HG03558 (cell line): Measurements from ENCODE around the gene TNKS1BP1.
"Not testable (repeated sequence)": the region's sequence is repeated elsewhere in the genome, so short reads cannot be mapped to it uniquely, and the experiment has no call there.

Experiments used
- ATAC-seq: cut with Tn5 transposase; IDR thresholded peaks from one replicate; pipeline ENCODE4 v1.9.1; 2021; ENCODE audit warnings: moderate number of reproducible peaks; ENCODE audit not compliant: unreplicated experiment; ENCODE audit errors: extremely low read depth

The TNKS1BP1 gene

DNA sequence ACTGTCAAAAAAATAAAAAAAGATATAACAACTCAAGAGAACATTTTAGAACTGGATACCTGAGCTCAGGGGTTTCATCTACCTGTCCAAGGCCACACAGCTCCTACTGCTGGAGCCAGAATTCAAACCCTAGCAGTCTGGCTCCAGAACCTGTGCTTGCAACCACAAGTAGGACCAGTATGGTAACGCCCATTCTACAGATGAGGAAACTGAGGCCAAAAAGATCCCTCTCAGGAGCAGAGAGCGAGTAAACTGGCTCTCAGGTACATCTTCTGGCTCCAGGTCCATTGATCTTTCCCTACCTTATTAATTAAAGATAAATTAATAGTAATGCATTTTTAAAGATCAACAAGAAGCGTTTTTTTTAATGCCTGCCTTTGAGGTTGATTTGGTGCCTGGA, 32.6 kb upstream of the TNKS1BP1 start:
- no peak for ATAC-seq

DNA sequence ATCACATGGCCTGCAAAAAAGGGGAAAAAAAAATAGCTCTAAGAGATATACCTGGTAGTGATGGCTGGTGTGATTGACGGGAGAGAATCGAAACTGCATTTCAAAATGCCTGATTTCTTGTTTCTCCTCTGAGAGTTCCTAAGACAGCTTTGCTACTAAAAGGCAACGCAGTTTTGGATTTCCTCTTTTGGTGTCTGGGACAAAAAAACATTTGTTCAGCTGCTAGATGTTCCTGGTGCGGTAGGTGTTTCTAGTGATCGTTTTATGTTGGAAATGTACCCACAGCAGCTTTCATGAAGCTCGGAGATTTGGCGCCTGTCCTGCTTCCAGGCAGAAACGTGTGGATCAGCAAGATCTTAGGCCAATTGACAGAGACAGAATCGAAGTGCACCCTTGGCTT, 31.5 kb upstream of the TNKS1BP1 start:
- ATAC-seq: no peak

DNA sequence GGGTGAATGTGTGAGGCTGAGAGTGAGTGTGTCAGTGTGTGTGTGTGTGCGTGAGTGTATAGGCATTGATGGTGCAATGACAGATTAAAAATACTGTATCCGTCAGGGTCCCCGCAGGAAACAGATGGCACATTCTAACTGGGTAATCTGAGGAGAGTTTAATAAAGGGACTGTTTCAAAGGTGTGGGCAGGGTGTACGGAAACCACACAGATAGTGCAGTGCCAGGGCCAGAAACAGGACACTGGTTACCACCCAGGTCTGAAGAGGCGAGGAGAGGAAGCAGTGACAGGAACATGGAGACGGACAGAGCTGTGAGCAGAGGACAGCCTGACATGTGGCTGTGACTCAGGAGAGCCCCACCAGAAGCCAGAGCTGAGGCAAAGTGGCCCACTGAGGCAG, 29.9 kb upstream of the TNKS1BP1 start:
- ATAC-seq: no peak

DNA sequence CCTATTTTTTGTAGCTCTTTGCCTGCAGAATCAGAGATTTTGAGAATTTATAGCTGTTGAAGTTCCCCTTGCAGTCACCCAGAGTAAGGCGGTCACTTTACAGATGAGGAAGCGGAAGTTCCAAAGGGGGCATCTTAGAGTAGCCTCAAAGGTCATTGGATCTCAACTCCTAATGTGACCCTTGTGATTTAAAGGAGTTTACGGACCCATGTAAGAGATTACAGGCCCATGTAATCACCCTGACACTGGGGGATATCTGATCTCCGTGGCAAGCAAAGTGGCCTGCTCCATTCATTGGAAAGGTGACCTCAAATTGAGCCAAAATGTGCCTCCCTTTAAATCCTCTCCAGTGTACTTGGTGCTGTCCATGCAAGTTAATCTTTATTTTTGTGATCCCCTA, 29.1 kb upstream of the TNKS1BP1 start:
- no peak for ATAC-seq

DNA sequence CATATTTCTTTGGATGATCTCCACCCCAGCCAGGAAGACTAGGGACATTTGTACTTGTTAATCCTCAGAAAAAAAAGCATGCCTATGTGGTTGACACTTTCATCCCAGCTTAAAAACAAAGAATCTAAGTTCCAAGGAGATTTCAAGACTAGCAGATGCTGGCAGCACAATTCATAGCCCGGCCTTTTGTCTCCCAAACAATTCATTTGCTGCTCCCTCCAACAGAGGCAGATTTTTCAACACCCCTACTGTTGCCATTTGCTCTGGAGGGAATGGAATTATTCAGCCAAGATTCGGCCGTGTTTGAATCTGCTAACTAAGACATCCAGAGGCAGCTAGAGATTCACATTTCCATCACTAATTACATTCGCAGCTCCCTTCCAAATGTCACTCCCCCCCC, 28.7 kb upstream of the TNKS1BP1 start:
- ATAC-seq: no peak

DNA sequence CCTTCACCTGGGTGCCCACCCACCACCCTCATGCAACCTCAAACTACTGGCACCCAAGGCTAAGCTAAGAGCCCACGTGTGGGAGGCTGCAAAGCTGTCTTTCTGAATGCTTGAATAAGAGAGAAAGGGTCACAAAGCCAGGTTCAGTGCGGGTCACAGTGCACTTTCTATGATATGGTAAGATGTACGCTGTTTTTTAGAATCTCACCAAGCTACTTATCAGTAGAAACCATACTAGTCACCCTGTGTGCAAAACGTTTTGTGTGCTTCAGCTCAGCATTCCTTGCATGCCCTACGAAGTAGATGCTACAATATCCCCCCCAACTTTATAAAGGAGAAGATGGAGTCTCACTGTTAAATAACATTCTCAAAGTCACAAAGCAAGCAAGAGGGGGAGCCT, 28.3 kb upstream of the TNKS1BP1 start:
- no peak for ATAC-seq

DNA sequence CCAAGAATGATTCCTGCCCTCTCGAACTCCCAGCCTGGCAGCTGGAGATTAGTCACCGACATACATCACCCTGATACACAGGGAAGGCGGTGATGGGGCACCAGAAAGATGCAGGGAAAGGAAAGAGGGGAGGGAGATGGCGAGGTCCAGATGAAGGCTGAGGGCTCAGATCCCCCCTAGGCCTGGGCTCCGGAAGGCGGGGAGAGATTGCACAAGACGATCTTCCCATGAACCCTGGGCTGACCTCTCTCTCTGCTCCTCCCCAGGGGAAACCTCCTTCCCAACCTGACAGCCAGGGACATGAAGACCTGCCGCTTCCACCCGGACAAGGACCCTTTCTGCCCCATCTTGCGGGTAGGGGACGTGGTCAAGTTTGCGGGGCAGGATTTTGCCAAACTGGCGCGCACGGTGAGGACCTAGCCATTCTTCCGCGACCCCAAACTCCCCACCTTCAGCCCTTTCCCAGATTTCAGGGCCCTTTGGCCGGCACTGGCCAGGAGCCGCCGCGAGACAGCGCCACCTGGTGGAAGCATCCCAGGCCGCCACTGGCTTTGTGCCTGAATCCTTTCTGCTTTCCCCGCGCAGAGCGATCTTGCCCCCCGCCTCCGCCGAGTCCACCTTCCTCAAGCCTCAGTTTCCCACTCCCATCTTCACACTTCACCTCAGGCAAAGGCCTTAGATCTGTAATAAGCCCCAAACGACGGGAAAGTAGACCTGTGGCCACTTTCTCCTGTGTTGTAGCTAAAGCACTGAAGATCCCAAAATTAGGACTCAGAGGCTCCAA, 24.9 kb upstream of the TNKS1BP1 start:
- ATAC-seq: no peak

DNA sequence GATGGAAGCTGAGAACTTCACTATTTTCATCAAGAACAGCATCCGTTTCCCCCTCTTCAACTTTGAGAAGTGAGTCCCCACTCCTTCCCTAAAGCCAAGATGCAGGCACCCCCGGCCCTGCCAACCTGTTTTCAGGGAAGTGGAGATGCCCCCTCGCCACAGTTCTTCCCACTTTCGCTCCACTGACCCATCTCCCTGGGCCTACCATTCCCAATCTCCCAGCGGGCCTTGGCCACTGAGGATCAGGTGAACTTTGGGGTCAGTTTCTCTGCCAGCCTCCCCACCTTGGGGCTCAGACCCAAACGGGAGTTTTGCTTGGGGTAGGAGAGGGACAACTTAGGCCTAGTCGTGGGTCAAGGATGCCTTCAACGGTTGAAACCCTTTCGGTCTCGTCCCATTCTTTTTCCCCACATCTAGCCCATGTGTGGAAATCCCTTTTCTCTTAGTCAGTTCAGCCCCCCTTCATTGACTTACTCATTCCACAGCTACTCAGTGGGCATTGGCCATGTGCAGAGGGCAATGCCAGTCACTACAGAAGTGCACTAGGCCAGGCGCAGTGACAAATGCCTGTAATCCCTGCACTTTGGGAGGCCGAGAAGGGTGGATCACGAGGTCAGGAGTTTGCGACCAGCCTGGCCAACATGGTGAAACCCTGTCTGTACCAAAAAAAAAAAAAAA, 24.0 kb upstream of the TNKS1BP1 start:
- no peak for ATAC-seq

DNA sequence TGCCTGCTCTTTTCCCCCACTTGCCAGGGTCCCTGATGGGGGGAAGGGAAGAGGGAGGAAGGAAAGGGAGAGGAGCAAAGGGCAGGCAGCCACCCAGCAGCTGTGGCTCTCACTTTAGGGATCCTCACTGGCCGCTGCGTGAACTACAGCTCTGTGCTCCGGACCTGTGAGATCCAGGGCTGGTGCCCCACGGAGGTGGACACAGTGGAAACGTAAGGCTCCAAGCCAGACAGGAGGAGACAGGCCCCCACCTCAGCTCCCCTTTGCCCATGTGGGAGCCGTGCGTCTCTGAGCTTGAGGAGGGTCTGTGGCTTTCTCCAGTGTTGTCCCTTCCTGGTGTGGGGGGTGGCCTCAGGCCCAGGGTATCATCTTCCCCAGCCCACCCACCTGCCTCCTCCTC, 23.3 kb upstream of the TNKS1BP1 start:
- ATAC-seq: no peak

DNA sequence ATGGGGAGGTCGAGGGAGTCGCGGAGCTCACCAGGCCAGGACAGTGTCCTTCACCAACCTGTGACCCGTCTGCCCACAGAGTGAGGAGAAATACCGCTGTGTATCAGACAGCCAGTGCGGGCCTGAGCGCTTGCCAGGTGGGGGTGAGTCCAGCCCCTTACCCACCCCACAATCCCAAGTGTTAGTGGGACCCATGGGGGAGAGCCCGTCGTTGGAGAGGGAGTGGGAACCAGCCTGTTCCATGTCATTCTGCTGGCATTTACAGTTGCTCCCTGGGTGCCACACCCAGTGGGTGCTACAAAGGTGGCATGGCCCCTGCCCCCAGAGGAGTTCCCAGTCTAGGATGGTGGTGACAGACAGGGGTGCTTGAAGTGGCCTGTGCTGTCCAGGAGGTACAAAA, 22.6 kb upstream of the TNKS1BP1 start:
- ATAC-seq: no peak

DNA sequence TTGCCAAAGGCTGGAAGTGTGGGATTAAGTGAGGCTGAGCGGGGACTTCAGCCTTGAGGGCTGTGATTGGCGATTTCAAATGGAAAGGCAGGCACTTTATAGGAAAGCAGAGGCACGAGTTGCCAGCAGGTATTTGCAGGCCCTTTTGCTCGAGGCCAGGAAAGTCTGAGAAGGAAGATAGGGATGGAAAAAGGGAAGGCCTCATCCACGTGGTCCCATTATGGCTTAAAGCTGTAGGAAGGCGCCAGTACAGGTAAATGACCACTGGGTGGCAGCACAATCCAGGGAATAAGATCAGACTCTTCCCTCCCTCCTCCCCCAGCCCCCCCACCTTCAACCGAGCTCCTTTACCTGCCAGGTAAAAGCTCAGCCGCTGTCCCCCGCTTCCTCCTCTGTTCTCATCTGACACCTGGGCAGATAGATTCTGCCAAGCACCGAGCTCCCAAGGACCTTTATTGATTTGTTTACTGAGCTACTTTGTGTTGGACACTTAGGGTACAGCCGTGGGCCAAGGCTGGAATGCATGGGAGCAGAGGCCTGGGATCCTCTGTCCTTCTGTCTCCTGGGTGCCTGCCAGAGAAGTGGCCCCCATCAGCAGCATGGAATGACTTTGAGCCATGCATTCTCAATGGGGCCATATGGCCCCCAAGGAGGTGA, 20.9 kb upstream of the TNKS1BP1 start:
- ATAC-seq: no peak

DNA sequence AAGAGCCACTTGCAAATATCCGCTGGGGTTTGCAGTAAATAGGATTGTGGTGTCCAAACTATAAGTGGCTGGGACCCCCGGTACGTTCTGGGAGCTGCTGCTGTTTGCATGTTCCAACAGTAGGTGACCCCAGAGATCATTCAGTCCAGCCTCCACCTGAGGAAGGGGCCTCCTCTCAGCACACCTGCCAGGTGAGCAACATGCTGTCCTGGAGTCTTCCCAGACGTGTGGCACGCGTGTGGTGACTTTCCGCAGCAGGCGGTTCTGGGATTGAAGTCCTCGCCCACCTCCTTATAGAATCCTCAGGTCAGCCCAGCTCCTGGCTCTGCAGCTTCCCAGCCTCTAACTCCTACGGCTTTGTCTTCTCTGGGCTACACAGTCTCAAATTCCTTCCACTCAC, 20.1 kb upstream of the TNKS1BP1 start:
- no peak for ATAC-seq

DNA sequence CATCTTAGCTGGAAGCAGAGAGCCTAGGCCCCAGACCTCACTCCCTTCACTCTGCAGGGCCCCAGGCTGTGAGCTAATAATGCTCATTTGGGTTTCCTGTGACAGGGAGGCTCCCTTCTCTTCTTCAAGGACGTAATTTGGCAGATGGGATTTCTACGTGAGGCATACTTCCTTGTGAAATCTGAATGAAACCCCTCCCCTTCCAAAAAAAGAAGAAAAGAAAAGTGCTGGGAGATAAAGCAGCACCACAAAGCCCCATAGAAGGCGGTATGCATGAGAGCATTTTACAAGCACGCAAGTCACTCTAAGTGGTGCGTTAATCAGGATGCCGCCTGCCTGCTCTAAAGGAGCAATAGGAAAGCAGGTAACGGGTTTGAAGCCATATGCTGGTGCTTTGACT, 19.1 kb upstream of the TNKS1BP1 start:
- no peak for ATAC-seq

DNA sequence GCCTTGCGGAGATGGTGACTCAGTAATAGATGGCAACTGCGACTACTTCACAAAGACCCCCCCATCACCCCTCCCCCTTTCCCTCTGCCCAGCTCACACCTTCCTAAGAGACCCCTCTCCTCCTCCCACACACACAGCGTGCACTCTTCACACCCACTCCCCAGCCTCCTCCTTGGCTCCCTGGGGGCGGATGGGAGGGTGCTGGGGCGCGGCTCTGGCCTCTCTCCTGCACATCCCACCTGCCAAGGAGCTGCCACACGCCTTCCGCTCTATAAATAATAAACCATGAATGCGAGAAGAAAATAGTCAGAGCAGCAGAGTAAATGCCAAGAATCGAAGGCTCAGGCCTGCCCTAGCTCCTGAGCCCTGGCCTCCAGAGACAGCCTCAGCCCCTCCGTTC, 17.9 kb upstream of the TNKS1BP1 start:
- ATAC-seq: no peak

DNA sequence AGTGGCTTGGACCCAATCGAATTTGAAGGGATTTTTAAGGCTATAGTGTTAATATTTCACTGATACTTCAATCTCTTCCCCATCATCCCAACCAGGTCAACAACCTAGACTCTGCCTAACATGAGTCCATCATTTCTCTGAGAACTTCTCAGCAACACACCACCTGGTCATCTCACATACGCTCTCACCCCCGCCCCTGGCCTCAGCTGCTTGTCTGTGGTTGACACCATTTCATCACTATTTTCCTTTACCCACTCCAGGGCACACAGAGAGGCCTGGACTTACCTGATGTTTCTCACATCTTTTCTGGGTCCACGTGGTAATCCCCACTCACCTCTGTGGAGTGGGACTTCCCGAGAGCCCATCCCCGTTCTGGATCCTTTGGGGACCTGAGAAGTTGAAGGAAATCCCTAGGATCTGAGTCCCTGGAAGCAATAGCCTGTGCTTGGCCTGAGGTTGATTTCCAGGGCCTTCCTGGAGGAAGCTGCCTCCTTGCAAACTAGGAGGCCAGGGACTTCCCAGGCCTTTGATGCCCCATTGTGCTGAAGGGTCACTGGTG, 16.6 kb upstream of the TNKS1BP1 start:
- no peak for ATAC-seq

DNA sequence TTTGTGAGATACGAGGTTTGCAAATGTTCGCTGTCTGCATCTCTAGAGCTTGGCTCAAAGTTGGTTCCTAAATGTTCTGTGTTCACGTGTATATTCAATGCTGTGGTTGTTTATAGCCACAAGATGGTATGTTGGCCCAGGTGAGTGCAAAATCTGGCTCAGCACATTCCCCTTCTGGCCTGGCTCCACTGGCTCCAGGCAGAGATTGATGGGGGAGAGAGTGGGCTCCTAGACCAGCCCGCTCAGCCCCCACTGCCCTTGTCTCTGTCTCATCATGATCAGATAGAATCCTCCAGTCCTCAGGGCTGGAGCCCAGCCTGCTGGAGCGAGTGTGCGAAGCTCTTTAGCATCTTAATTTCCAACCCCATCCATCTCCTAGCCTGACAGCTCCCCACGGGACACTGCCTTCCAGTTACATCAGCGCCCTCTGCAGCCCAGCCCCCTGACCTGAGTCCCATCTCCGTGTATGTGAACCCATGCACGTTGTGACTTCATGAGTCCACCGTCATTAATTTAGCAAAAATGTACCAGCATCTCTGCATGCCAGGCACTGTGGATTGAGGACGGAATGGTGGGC, 15.4 kb upstream of the TNKS1BP1 start:
- no peak for ATAC-seq

DNA sequence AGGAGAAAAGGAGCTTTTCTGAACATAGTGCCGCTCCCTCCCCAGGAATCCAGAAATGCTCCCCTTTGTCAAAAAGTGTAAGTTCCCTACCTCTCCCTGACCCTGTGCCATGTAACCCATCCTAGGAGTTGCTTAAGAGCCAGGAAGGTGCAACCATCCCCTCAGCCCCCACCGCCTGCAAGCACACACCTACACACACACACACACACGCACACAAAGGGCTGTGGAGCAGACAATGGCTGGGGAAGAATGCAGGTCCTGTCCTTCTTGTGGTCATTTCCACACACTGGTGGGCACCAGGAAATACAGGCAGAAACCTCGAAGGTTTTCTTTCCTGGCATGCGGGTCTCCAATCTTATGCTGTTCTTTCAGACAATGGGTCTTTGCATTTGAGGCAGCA, 14.6 kb upstream of the TNKS1BP1 start:
- no peak for ATAC-seq

DNA sequence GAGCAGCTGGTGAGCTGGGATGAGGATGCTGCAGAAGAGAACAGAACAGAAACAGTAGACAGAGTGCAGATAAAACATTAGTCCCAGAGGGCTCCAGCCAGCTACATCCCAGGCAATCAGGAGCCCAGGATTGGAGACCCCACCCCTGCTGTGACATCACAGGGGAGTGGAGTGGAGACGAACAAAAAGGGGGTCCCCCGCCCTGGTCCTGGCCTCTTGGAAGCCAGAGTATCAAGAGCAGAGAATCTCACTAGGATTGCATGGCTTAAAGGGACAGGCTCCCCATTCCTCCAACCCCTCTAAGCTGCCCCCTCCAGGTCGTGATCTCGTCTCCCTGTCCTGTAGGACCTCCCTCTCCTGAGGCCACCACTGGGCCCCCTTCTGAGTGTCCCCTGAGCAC, 13.4 kb upstream of the TNKS1BP1 start, which contains the start of gene P2RX3:
TSS of gene P2RX3 (plus strand) at position 211 of the 400 bp plus-strand sequence. CDS start 199 bp downstream, outside the sequence.
- ATAC-seq: no peak

DNA sequence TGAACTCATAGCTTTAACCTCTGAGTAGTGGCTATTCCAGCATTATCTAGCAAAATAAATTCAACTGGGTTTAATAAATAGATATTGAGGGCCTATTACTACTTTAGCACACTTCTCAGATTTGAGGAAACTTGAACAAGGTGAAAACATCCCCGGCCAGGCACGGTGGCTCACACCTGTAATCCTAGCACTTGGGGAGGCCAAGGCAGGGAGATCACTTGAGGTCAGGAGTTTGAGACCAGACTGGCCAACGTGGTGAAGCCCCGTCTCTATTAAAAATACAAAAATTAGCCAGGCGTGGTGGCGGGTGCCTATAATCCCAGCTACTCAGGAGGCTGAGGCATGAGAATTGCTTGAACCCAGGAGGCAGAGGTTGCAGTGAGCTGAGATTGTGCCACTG, 12.1 kb upstream of the TNKS1BP1 start:
- ATAC-seq: not testable (repeated sequence)

DNA sequence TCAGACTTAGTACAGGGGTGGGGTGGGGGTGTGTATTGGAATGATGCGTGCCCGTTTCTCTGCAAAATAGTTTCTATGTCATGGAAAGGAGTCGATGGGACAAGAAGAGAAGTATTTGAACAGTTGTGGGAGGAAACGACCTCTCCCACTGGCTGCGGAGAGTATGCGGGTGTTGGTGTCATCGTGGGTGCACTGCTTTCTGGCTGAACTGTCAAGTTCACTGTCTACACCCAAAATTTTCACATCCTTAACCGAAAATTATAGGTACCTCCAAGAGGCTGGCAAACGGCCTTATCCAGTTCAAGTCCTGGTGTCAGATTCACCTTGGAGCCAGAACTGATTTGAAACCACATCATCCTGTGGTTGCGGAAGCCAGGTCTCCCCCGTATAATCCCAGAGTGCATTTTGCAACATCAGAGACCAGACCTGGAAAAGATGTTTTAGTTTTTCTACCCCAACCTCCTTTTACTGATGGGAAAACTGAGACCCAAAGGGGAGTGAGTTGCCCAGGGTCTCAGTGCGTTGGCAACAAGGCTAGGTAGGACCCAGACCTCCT, 11.4 kb upstream of the TNKS1BP1 start:
- ATAC-seq: no peak
